Activated T-helper 2 cell treated with anti-CD3 and anti-CD28 coated beads, Interferon-gamma antibody, Interleukin-2, Interleukin-4, amounts not matched to agents 10 μg/mL and 5 μg/mL and 100 μg/mL, durations not matched to agents 14 hours and 24 hours and 36 hours (primary cell): ENCODE data around the gene POLR3A. TPM values are rescaled to one million over a fixed set of nuclear protein-coding genes. Genes with fewer than 3 reads are reported as not detected.

ENCODE experiments used
- DNase-seq: peaks from one replicate; pipeline ENCODE4 v3.0.0; 2021; ENCODE audit warnings: low spot score
- H3K27ac Mint-ChIP-seq: one replicate; pipeline ENCODE4 v1.8.0; 2021; ENCODE audit warnings: mixed read lengths
- H3K27me3 Mint-ChIP-seq: one replicate; pipeline ENCODE4 v1.8.0; 2021; ENCODE audit warnings: low read depth, mixed read lengths
- H3K36me3 Mint-ChIP-seq: one replicate; pipeline ENCODE4 v1.8.0; 2021; ENCODE audit warnings: low read depth, mixed read lengths
- H3K4me1 Mint-ChIP-seq: one replicate; pipeline ENCODE4 v1.8.0; 2021; ENCODE audit warnings: low read depth, mixed read lengths
- H3K4me3 Mint-ChIP-seq: one replicate; pipeline ENCODE4 v1.8.0; 2021; ENCODE audit warnings: low read depth, mild to moderate bottlenecking, moderate library complexity, mixed read lengths
- H3K9me3 Mint-ChIP-seq: one replicate; pipeline ENCODE4 v1.8.0; 2021; ENCODE audit warnings: mixed read lengths
- intact Hi-C: fragments of 100-400 bp; cut with micrococcal nuclease; formaldehyde crosslinking; loops from one replicate; pipeline ENCODE4 v1.15.1; 2023
- total RNA-seq: library from RNA; stranded (reverse); gene quantifications from 2 replicates; pipeline ENCODE4 v1.2.3, GENCODE V29; 2022

Gene POLR3A
- total RNA-seq, 1 donor from 2014 or later: 23.5 TPM

DNA sequence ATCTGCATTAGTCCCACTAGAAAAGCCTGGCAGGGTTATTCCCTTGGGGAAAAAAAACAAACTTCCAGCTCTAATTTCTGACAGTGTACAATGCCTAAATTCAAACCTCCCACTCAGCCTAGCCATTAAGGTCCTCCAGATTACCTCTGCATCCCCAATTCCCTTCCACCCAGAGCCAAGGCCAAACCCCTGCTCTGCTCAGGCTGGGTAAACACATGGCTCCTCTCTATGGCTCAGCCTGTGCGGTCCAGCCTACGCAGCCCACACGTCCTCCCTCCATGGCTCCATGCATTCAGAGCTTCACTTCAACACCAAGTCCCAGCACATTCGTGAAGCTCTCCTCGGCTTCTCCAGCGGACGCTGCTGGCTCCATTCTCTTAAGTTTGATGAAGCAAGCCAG is 107.9 kb downstream of the POLR3A start:
- DNase-seq: no peak
- intact Hi-C loops: loop anchor here (10.0 kb wide), 2 partner anchors 47 to 113 kb away; partner anchors contain the start of gene RPS24
- no peak overlapping the region for H3K4me3 Mint-ChIP-seq
- H3K27me3 Mint-ChIP-seq: peaks cover 13% of the 10 kb centered on the region
- no peak overlapping the region for H3K27ac Mint-ChIP-seq
- H3K4me1 Mint-ChIP-seq: peaks cover 7% of the 10 kb centered on the region
- no peaks in the 10 kb centered on the region for H3K36me3 Mint-ChIP-seq
- no peaks in the 10 kb centered on the region for H3K9me3 Mint-ChIP-seq

DNA sequence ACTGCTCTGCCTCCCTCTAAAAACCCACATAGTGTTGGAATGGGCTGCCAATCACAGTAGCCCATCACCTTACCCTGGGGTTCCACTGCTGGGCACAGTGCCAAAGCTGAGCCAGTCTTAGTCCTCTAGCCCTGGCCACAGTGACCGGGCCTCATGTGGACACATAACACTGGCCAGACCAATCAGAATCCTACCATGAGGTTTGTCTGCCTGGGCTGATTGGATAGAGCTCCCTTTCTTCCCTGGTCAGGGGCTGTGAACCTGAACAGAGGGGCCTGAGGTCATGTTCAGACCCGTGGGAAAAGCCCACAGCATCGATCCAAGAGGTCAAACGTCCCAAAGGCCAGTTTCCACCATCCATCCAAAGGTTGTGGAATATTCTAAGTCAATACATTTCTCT is 108.8 kb downstream of the POLR3A start:
- no peak overlapping the region for H3K27ac Mint-ChIP-seq
- no peaks in the 10 kb centered on the region for H3K36me3 Mint-ChIP-seq
- intact Hi-C loops: loop anchor here (10.0 kb wide), 2 partner anchors 46 to 114 kb away; partner anchors contain the start of gene RPS24
- peaks cover 12% of the 10 kb centered on the region for H3K27me3 Mint-ChIP-seq
- no peak overlapping the region for H3K4me3 Mint-ChIP-seq
- no peaks in the 10 kb centered on the region for H3K9me3 Mint-ChIP-seq
- peaks cover 7% of the 10 kb centered on the region for H3K4me1 Mint-ChIP-seq
- DNase-seq: no peak

DNA sequence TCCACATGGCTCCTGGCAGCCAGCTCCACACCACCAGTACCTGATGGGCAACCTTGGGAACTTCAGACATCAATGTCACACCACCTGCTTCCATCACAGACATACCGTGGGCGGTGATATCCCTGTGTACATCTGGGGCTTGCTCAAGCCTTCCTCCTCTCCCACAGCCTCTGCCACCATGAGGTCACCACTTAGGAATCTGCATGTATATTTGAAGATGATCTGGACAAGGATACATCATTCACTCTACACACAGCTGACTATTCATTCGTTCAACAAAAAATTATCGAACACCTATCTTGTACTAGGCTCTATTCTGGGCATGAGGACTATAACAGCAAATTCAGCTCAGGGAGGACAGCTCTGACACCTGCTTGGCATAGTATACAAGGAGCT is 109.6 kb downstream of the POLR3A start:
- intact Hi-C loops: loop anchor here (10.0 kb wide), 2 partner anchors 45 to 115 kb away; partner anchors contain the start of gene RPS24
- Mint-ChIP-seq H3K9me3 (no peaks in the 10 kb centered on the region), H3K27ac (no peak overlapping the region), H3K4me1 (peaks cover 4% of the 10 kb centered on the region), H3K4me3 (no peak overlapping the region), H3K27me3 (peaks cover 7% of the 10 kb centered on the region), H3K36me3 (no peaks in the 10 kb centered on the region)
- no peak for DNase-seq

Other genes starting within 250 kb of the POLR3A start
- 6.7 and 7.8 TPM in 2 replicates for gene DLG5, start 102.8 kb downstream of the POLR3A start, total RNA-seq
- 1,733 and 1,775 TPM in 2 replicates for gene RPS24, start 4.3 kb upstream of the POLR3A start, total RNA-seq